ENCODE results near the gene COMMD7. TPM values are rescaled to one million over a fixed set of nuclear protein-coding genes. Genes with fewer than 3 reads are reported as not detected.

Gene COMMD7
- total RNA-seq, 1 donor from 2014 or later, result 48.1 TPM

DNA sequence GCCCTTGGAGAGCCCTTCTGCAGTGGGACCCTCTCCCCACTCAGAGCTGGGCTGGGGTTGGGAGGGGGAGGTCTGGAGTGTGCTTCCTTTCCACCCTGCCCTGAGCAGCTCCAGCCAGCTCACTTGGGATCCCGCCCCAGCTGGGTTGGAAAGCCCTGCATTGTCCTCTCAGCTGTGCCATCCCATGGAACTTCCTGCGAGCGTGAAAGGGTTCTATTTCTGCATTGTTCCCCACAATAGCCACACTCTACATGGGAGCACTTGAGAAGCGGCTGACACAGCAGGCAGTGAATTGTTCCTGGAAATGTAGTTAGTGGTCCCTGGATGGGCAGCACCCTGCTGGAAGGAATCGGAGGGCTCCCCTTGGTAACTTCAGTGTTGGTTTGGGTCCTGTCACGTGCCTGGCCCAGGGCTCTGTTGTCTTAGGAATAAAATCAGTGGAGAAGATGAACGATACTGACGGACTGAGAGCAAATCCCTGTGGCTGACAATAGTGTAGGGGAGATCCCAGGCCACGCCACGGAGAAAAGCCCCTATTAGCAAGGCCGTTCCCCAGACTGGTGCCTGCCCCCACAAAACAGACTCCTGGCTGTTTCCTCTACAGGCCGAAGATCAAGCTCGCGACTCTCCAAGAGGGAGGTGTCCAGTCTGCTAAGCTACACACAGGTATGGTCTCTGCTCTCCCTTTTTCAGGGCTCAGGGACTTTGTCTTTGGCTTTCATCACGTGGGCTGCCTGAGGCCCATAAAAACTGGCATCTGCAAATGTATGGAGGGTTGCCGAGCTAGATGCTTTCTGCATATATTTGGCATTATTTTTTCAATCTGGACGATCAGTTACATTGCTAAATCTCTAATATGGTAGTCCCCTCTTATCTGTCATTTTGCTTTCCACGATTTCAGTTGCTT lies 37.7 kb upstream of the COMMD7 start:
- TF ChIP-seq, protein P1, sequence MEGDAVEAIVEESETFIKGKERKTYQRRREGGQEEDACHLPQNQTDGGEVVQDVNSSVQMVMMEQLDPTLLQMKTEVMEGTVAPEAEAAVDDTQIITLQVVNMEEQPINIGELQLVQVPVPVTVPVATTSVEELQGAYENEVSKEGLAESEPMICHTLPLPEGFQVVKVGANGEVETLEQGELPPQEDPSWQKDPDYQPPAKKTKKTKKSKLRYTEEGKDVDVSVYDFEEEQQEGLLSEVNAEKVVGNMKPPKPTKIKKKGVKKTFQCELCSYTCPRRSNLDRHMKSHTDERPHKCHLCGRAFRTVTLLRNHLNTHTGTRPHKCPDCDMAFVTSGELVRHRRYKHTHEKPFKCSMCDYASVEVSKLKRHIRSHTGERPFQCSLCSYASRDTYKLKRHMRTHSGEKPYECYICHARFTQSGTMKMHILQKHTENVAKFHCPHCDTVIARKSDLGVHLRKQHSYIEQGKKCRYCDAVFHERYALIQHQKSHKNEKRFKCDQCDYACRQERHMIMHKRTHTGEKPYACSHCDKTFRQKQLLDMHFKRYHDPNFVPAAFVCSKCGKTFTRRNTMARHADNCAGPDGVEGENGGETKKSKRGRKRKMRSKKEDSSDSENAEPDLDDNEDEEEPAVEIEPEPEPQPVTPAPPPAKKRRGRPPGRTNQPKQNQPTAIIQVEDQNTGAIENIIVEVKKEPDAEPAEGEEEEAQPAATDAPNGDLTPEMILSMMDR (IDR thresholded peaks at IDR 0.05), result no peak
- Mint-ChIP-seq H3K4me3 (ENCODE audit: unreplicated experiment) (no peak overlapping the region), H3K27me3 (ENCODE audit: unreplicated experiment) (no peaks in the 10 kb centered on the region), H3K4me1 (ENCODE audit: unreplicated experiment) (peaks cover 19% of the 10 kb centered on the region), H3K36me3 (ENCODE audit: unreplicated experiment) (peaks cover 3% of the 10 kb centered on the region), H3K9me3 (ENCODE audit: unreplicated experiment) (no peaks in the 10 kb centered on the region), H3K27ac (ENCODE audit: unreplicated experiment) (no peak overlapping the region)
- no peak for DNase-seq (ENCODE audit: extremely low spot score, unreplicated experiment)

DNA sequence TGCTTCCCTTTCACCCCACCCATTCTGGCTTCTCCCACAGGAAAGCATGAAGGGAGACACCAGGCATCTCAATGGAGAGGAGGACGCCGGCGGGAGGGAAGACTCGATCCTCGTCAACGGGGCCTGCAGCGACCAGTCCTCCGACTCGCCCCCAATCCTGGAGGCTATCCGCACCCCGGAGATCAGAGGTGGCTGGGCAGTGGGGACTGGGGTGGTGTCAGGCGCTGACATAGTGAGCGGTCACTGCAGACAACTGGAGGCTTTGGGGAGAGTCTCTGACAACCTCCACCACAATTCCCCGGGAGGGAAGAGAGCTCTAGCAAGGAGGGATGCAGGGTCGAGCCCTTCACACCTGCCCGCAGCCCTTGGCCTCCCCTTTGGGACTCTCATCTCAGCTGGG lies 37.0 kb upstream of the COMMD7 start:
- Mint-ChIP-seq H3K27ac (ENCODE audit: unreplicated experiment) (no peak overlapping the region), H3K36me3 (ENCODE audit: unreplicated experiment) (peaks cover under 1% of the 10 kb centered on the region), H3K4me3 (ENCODE audit: unreplicated experiment) (no peak overlapping the region), H3K4me1 (ENCODE audit: unreplicated experiment) (peaks cover 26% of the 10 kb centered on the region), H3K9me3 (ENCODE audit: unreplicated experiment) (no peaks in the 10 kb centered on the region), H3K27me3 (ENCODE audit: unreplicated experiment) (no peaks in the 10 kb centered on the region)
- TF ChIP-seq, protein P1 (IDR thresholded peaks at IDR 0.05), result no peak
- DNase-seq (ENCODE audit: extremely low spot score, unreplicated experiment), result no peak

GRCh38 chr20:32779500-32780211 lies 36.4 kb upstream of the COMMD7 start:
- H3K27me3 Mint-ChIP-seq (ENCODE audit: unreplicated experiment), result no peaks in the 10 kb centered on the region

GRCh38 chr20:32777177-32777956 lies 34.1 kb upstream of the COMMD7 start:
- Mint-ChIP-seq H3K27me3 (ENCODE audit: unreplicated experiment) (no peaks in the 10 kb centered on the region), H3K4me3 (ENCODE audit: unreplicated experiment) (no peak overlapping the region), H3K27ac (ENCODE audit: unreplicated experiment) (peak overlapping the region; percentile 52), H3K36me3 (ENCODE audit: unreplicated experiment) (no peaks in the 10 kb centered on the region), H3K9me3 (ENCODE audit: unreplicated experiment) (no peaks in the 10 kb centered on the region), H3K4me1 (ENCODE audit: unreplicated experiment) (peaks cover 29% of the 10 kb centered on the region)
- no peak for DNase-seq (ENCODE audit: extremely low spot score, unreplicated experiment)
- TF ChIP-seq, protein P1 (IDR thresholded peaks at IDR 0.05), result no peak

More at GRCh38 chr20:32779500-32780211, 36.4 kb upstream of the COMMD7 start:
- Mint-ChIP-seq H3K36me3 (ENCODE audit: unreplicated experiment) (no peaks in the 10 kb centered on the region), H3K27ac (ENCODE audit: unreplicated experiment) (no peak overlapping the region), H3K4me3 (ENCODE audit: unreplicated experiment) (no peak overlapping the region), H3K9me3 (ENCODE audit: unreplicated experiment) (no peaks in the 10 kb centered on the region), H3K4me1 (ENCODE audit: unreplicated experiment) (peaks cover 29% of the 10 kb centered on the region)
- DNase-seq (ENCODE audit: extremely low spot score, unreplicated experiment), result no peak
- TF ChIP-seq, protein P1 (IDR thresholded peaks at IDR 0.05), result no peak
